SK-N-SH (cell line): Measurements from ENCODE around the gene TRAFD1.

Source experiments
- CTCF ChIP-seq: fragments of 200-600 bp; sonication (generic); IDR thresholded peaks from 2 replicates; pipeline ENCODE4 v1.6.1; 2017; ENCODE audit warnings: antibody characterized with exemption, mild to moderate bottlenecking, moderate library complexity
- EZH2phosphoT487 ChIP-seq: fragments of 200-600 bp; sonication (generic); IDR thresholded peaks from 2 replicates; pipeline ENCODE4 v1.6.1; 2017; ENCODE audit warnings: low read depth, mixed run types, mild to moderate bottlenecking, antibody characterized with exemption, moderate library complexity, borderline replicate concordance
- MEF2A ChIP-seq: IDR thresholded peaks from 2 replicates; pipeline ENCODE4 v1.4.0; 2012; ENCODE audit warnings: low read depth, borderline replicate concordance
- MXI1 ChIP-seq: IDR thresholded peaks from 2 replicates; pipeline ENCODE4 v1.6.1; 2012; ENCODE audit warnings: mild to moderate bottlenecking, low read depth, low read length, improper control_type of control experiment
- POLR2AphosphoS5 ChIP-seq: IDR thresholded peaks from 2 replicates; pipeline ENCODE4 v1.6.1; 2012; ENCODE audit warnings: low read depth, low read length
- RAD21 ChIP-seq: IDR thresholded peaks from 2 replicates; pipeline ENCODE4 v1.6.1; 2012; ENCODE audit warnings: mild to moderate bottlenecking, low read length
- RFX5 ChIP-seq: IDR thresholded peaks from 2 replicates; pipeline ENCODE4 v1.6.1; 2012; ENCODE audit warnings: mild to moderate bottlenecking, improper control_type of control experiment, low read length
- SIN3A ChIP-seq: IDR thresholded peaks from 2 replicates; pipeline ENCODE4 v1.6.1; 2012; ENCODE audit warnings: low read depth, mild to moderate bottlenecking, low read length, moderate library complexity, borderline replicate concordance
- YY1 ChIP-seq: IDR thresholded peaks from 2 replicates; pipeline ENCODE4 v1.4.0; 2012; ENCODE audit warnings: low read depth, mild to moderate bottlenecking
- TF ChIP-seq, protein P1 (sequence below): IDR thresholded peaks from 2 replicates; pipeline ENCODE4 v1.4.0; 2012; ENCODE audit warnings: low read depth, borderline replicate concordance

GRCh38 chr12:112169966-112170365 is 44.6 kb downstream of the TRAFD1 start:
- TF ChIP-seq, protein P1, sequence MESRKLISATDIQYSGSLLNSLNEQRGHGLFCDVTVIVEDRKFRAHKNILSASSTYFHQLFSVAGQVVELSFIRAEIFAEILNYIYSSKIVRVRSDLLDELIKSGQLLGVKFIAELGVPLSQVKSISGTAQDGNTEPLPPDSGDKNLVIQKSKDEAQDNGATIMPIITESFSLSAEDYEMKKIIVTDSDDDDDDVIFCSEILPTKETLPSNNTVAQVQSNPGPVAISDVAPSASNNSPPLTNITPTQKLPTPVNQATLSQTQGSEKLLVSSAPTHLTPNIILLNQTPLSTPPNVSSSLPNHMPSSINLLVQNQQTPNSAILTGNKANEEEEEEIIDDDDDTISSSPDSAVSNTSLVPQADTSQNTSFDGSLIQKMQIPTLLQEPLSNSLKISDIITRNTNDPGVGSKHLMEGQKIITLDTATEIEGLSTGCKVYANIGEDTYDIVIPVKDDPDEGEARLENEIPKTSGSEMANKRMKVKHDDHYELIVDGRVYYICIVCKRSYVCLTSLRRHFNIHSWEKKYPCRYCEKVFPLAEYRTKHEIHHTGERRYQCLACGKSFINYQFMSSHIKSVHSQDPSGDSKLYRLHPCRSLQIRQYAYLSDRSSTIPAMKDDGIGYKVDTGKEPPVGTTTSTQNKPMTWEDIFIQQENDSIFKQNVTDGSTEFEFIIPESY = no peak
- TF ChIP-seq POLR2AphosphoS5 = no peak
- no peak for TF ChIP-seq CTCF
- TF ChIP-seq YY1 = no peak
- TF ChIP-seq RFX5 = no peak
- TF ChIP-seq MEF2A = no peak
- no peak for TF ChIP-seq SIN3A
- no peak for TF ChIP-seq RAD21
- no peak for TF ChIP-seq EZH2phosphoT487
- no peak for TF ChIP-seq MXI1
